Measurements from ENCODE around the gene LRRC10B.

Gene LRRC10B

GRCh38 chr11:61554172-61554988 lies 45.8 kb downstream of the LRRC10B start:
- in situ Hi-C loops (cut with MboI; ENCODE audit: low sequenced_read_pairs, unreplicated experiment), result no loop called here
- DNase-seq (ENCODE audit: low spot score), result no peak
- TF ChIP-seq CTCF (IDR thresholded peaks at IDR 0.05; ENCODE audit: borderline replicate concordance, control extremely low read depth, extremely low read depth, insufficient read depth, missing control alignments), result no peak

GRCh38 chr11:61555051-61555969 lies 46.8 kb downstream of the LRRC10B start:
- DNase-seq (ENCODE audit: low spot score), result no peak
- in situ Hi-C loops (cut with MboI; ENCODE audit: low sequenced_read_pairs, unreplicated experiment), result no loop called here
- TF ChIP-seq CTCF (IDR thresholded peaks at IDR 0.05; ENCODE audit: borderline replicate concordance, control extremely low read depth, extremely low read depth, insufficient read depth, missing control alignments), result no peak

- in situ Hi-C loops (cut with MboI; ENCODE audit: low sequenced_read_pairs, unreplicated experiment), result no loop called here
Measured at GRCh38 chr11:61555978-61556377, 47.4 kb downstream of the LRRC10B start.

GRCh38 chr11:61556621-61557020 lies 48.1 kb downstream of the LRRC10B start:
- in situ Hi-C loops (cut with MboI; ENCODE audit: low sequenced_read_pairs, unreplicated experiment), result no loop called here
- no peak for DNase-seq (ENCODE audit: low spot score)
- no peak for TF ChIP-seq CTCF (IDR thresholded peaks at IDR 0.05; ENCODE audit: borderline replicate concordance, control extremely low read depth, extremely low read depth, insufficient read depth, missing control alignments)

More at GRCh38 chr11:61555978-61556377, 47.4 kb downstream of the LRRC10B start:
- no peak for TF ChIP-seq CTCF (IDR thresholded peaks at IDR 0.05; ENCODE audit: borderline replicate concordance, control extremely low read depth, extremely low read depth, insufficient read depth, missing control alignments)
- DNase-seq (ENCODE audit: low spot score), result no peak
